Activated naive CD4-positive, alpha-beta T cell treated with anti-CD3 and anti-CD28 coated beads for 36 hours (primary cell): Measurements from ENCODE around the gene PMVK. TPM values are rescaled to one million over a fixed set of nuclear protein-coding genes. Genes with fewer than 3 reads are reported as not detected.

Experiments
- CTCF ChIA-PET: fragments of 350-600 bp; sonication (Branson Sonifier 250); formaldehyde crosslinking; loops from one replicate; lab custom pipeline; 2021; ENCODE audit warnings: antibody characterized with exemption; lab: Charles Lee
- DNase-seq: peaks from one replicate; pipeline ENCODE4 v3.0.0-alpha.2; 2020
- H3K27ac Mint-ChIP-seq: one replicate; pipeline ENCODE4 v1.8.0; 2021; ENCODE audit warnings: mild to moderate bottlenecking, mixed read lengths
- H3K27me3 Mint-ChIP-seq: one replicate; pipeline ENCODE4 v1.8.0; 2021; ENCODE audit warnings: low read depth, mixed read lengths
- H3K36me3 Mint-ChIP-seq: one replicate; pipeline ENCODE4 v1.8.0; 2021; ENCODE audit warnings: low read depth, mixed read lengths
- H3K4me1 Mint-ChIP-seq: one replicate; pipeline ENCODE4 v1.8.0; 2021; ENCODE audit warnings: low read depth, mixed read lengths
- H3K4me3 Mint-ChIP-seq: one replicate; pipeline ENCODE4 v1.8.0; 2021; ENCODE audit warnings: mild to moderate bottlenecking, moderate library complexity, mixed read lengths
- H3K9me3 Mint-ChIP-seq: one replicate; pipeline ENCODE4 v1.8.0; 2021; ENCODE audit warnings: mixed read lengths
- intact Hi-C: fragments of 100-400 bp; cut with micrococcal nuclease; formaldehyde crosslinking; loops from one replicate; pipeline ENCODE4 v1.15.1; 2023
- microRNA-seq: library from miRNA; unstranded; fragments of <30 nt; microRNA quantifications from one replicate; pipeline ENCODE4 v1.2.0, GENCODE V29; 2022; ENCODE audit warnings: borderline microRNAs expressed, borderline replicate concordance
- total RNA-seq, 2 experiments: library from RNA; stranded (reverse); gene quantifications; one replicate each; pipeline ENCODE4 v1.2.3, GENCODE V29; 2021

PMVK gene
- total RNA-seq, 2 experiments from 2014 or later: 29.8 to 30.5 TPM

- intact Hi-C loops: no loop called here
- Mint-ChIP-seq H3K36me3 (no peaks in the 10 kb centered on the region), H3K4me1 (peaks cover 3% of the 10 kb centered on the region), H3K27ac (no peak overlapping the region), H3K4me3 (no peak overlapping the region), H3K27me3 (no peaks in the 10 kb centered on the region), H3K9me3 (no peaks in the 10 kb centered on the region)
- CTCF ChIA-PET: interaction anchor here (2.5 kb wide), 1 partner anchor 211 kb away, joined by 9 read pairs; no protein-coding TSS in a partner anchor
- DNase-seq: no peak
Measured at GRCh38 chr1:154880671-154881070, 55.8 kb downstream of the PMVK start.

GRCh38 chr1:154879038-154879421 is 57.5 kb downstream of the PMVK start:
- intact Hi-C loops: loop anchor here (5.0 kb wide), 1 partner anchor 397 kb away; no protein-coding TSS in a partner anchor
- H3K4me3 Mint-ChIP-seq: no peak overlapping the region
- peaks cover 8% of the 10 kb centered on the region for H3K4me1 Mint-ChIP-seq
- H3K36me3 Mint-ChIP-seq: no peaks in the 10 kb centered on the region
- no peaks in the 10 kb centered on the region for H3K9me3 Mint-ChIP-seq
- CTCF ChIA-PET: interaction anchor here (1.0 to 2.7 kb wide), 19 partner anchors 9 to 354 kb away, joined by 3 to 19 read pairs (median 4); partner anchors contain the start of gene KCNN3
- no peak overlapping the region for H3K27ac Mint-ChIP-seq
- no peaks in the 10 kb centered on the region for H3K27me3 Mint-ChIP-seq
- DNase-seq: no peak

DNA sequence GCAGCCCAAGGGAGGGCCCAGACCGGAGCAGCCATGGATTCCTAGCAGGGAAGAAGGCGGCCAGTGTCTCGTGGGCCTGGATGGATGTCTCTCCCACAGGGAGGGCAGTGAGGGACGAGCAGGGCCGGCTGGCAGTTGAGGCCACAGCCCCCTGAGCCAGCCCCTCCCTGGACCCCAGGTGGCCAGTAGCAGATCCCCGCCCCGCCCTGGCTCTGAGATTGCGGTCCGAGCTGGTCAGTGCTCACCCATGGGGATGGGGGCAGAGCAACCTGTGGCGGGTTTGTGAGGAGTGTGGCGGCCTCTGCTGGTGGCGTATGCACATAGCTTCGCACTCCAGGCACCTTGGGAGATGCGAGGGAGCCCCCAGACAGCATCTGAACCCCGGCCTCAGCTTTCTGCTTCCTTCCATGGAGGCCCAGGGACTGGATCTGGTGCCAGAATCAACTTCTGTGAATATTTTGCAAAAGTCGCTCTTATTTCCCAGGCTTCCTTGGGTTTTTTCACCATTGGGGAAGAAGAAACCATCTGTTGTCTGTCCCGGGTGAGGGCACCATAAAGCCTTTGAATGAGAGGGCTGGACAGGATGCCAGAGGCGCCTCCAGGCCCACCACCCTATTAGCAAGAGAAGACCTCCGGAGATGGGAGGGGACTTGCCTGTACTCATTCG is 58.0 kb downstream of the PMVK start:
- Mint-ChIP-seq H3K36me3 (no peaks in the 10 kb centered on the region), H3K4me1 (peaks cover 10% of the 10 kb centered on the region), H3K27me3 (no peaks in the 10 kb centered on the region), H3K4me3 (no peak overlapping the region), H3K27ac (no peak overlapping the region), H3K9me3 (no peaks in the 10 kb centered on the region)
- intact Hi-C loops: loop anchor here (1.0 to 5.0 kb wide), 5 partner anchors 106 to 396 kb away; no protein-coding TSS in a partner anchor
- CTCF ChIA-PET: interaction anchor here (0.5 to 2.7 kb wide), 22 partner anchors 8 to 451 kb away, joined by 3 to 19 read pairs (median 4); partner anchors contain the start of gene KCNN3
- DNase-seq: peak; percentile 84

DNA sequence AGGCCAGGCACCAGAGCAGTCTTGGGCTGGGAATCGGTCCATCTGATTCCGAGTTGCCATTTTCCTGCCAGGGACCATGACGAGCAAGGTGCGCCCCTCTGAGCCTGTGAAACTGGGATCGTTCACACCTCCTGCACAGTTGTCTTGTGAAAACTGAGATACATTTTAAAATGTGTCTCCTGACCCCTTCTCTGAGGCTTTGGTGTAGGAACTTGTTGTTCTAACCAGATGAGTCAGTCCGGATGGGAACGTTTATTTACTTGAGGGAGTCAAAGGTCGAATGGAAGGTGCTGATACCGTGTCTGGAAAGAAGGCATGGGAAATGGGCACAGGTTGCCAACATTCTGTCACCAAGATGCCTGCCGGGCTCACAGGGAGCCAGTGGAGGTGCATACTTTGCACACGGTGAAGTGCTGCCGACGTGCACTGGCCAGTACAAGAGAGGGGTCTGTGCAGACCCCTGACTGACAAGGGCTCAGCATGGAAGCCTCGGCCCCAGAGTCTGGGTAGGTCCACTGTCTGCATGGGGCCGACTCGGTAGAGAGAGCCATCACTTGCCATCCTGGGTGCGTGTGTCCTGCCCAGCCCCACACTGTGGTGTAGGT is 59.0 kb downstream of the PMVK start:
- H3K27ac Mint-ChIP-seq: no peak overlapping the region
- no peaks in the 10 kb centered on the region for H3K27me3 Mint-ChIP-seq
- DNase-seq: no peak
- no peak overlapping the region for H3K4me3 Mint-ChIP-seq
- H3K4me1 Mint-ChIP-seq: peaks cover 10% of the 10 kb centered on the region
- CTCF ChIA-PET: interaction anchor here (1.0 to 2.7 kb wide), 7 partner anchors 18 to 208 kb away, joined by 3 to 19 read pairs (median 5); no protein-coding TSS in a partner anchor
- no peaks in the 10 kb centered on the region for H3K9me3 Mint-ChIP-seq
- intact Hi-C loops: loop anchor here (5.0 kb wide), 1 partner anchor 395 kb away; no protein-coding TSS in a partner anchor
- no peaks in the 10 kb centered on the region for H3K36me3 Mint-ChIP-seq

DNA sequence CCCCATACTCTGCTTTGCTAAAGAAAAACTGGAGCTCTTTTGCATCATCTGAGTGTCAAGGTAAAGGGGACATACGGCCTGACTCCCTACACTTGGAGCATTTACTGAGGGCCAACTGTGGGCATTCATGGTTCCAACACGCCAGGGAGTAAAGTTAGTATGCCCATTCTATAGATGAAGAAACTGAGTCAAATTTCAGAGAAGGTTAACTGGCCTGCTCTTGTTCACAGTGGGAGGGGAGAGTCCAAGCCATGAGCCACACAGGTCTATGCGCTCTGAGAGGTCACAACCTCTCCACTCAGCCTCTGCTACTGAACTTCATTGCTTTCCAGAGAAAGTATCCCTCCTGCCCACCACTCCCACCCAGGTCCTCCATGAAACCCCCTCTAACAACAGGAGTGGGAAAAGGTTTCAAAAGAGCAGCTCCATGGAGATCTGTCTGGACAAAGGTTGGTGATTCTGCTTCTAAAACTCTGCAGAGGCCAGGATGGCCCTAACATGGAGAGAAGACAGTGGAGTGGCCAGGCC is 59.6 kb downstream of the PMVK start:
- H3K4me3 Mint-ChIP-seq: no peak overlapping the region
- CTCF ChIA-PET: interaction anchor here (1.0 to 2.2 kb wide), 5 partner anchors 19 to 207 kb away, joined by 3 to 15 read pairs (median 3); no protein-coding TSS in a partner anchor
- H3K27me3 Mint-ChIP-seq: no peaks in the 10 kb centered on the region
- no peak overlapping the region for H3K27ac Mint-ChIP-seq
- no peak for DNase-seq
- H3K4me1 Mint-ChIP-seq: peaks cover 10% of the 10 kb centered on the region
- no peaks in the 10 kb centered on the region for H3K36me3 Mint-ChIP-seq
- intact Hi-C loops: loop anchor here (5.0 kb wide), 1 partner anchor 395 kb away; no protein-coding TSS in a partner anchor
- H3K9me3 Mint-ChIP-seq: no peaks in the 10 kb centered on the region

Small RNAs within 50 kb of the gene (microRNA-seq; reads per million reads assigned to microRNA genes)
- not detected for gene MIR4258

Other genes with a start within 250 kb of the PMVK start
- gene KCNN3, start 66.4 kb downstream of the PMVK start, total RNA-seq: under 1 TPM; 0.25 to 0.26 TPM
- 10 to 100 TPM; 55.3 to 55.5 TPM for gene PBXIP1, start 19.4 kb upstream of the PMVK start, total RNA-seq
- 10 to 100 TPM; 35.6 to 36.3 TPM for gene PYGO2, start 25.1 kb upstream of the PMVK start, total RNA-seq
- gene SHC1, start 34.0 kb upstream of the PMVK start, total RNA-seq: 10 to 100 TPM; 35.5 to 40.8 TPM
- gene CKS1B, start 38.0 kb upstream of the PMVK start, total RNA-seq: 100 to 1,000 TPM; 283 to 291 TPM
- gene FLAD1, start 46.6 kb upstream of the PMVK start, total RNA-seq: 10 to 100 TPM; 27.2 to 30.0 TPM
- gene LENEP, start 56.9 kb upstream of the PMVK start, total RNA-seq: under 1 TPM; 0.36 to 0.99 TPM
- 100 to 1,000 TPM in 1 of 2 experiments, 10 to 100 TPM in 1; 90.6 to 101 TPM for gene ZBTB7B, start 66.1 kb upstream of the PMVK start, total RNA-seq
- 1 to 10 TPM; 1.1 to 1.5 TPM for gene DCST2, start 97.1 kb upstream of the PMVK start, total RNA-seq
- not detected for gene DCST1, start 97.1 kb upstream of the PMVK start, total RNA-seq
- 10 to 100 TPM; 53.8 to 55.8 TPM for gene ADAM15, start 114.6 kb upstream of the PMVK start, total RNA-seq
- 1 to 10 TPM; 3.3 to 4.5 TPM for gene EFNA4, start 127.0 kb upstream of the PMVK start, total RNA-seq
- gene EFNA3, start 142.1 kb upstream of the PMVK start, total RNA-seq: 1 to 10 TPM; 1.3 to 2.5 TPM
- under 1 TPM; 0.26 to 0.32 TPM for gene EFNA1, start 191.2 kb upstream of the PMVK start, total RNA-seq
- 10 to 100 TPM; 48.4 to 52.7 TPM for gene SLC50A1, start 199.1 kb upstream of the PMVK start, total RNA-seq
- 10 to 100 TPM; 31.4 to 35.5 TPM for gene DPM3, start 203.8 kb upstream of the PMVK start, total RNA-seq
- gene KRTCAP2, start 236.6 kb upstream of the PMVK start, total RNA-seq: 100 to 1,000 TPM; 129 to 137 TPM
- gene TRIM46, start 237.1 kb upstream of the PMVK start, total RNA-seq: 1 to 10 TPM; 3.2 to 3.6 TPM